Endothelial cell of umbilical vein (primary cell): Measurements from ENCODE around the gene PLEKHA8. TPM values are rescaled to one million over a fixed set of nuclear protein-coding genes. Genes with fewer than 3 reads are reported as not detected.

Experiments
- BruUV-seq: library from RNA; stranded (reverse); fragments of 400-500 nt; replicated peaks from 2 replicates; lab custom pipeline; 2021; lab: Mats Ljungman, UMichigan
- CTCF ChIA-PET: fragments of 300-600, 350-600 bp; sonication (Branson Sonifier 250); formaldehyde crosslinking; loops from one replicate; lab custom pipeline; 2021; ENCODE audit warnings: antibody characterized with exemption, inconsistent platforms; lab: Charles Lee
- POLR2A ChIA-PET: fragments of 300-600, 350-600 bp; sonication (Branson Sonifier 250); formaldehyde crosslinking; loops from one replicate; lab custom pipeline; 2021; ENCODE audit warnings: antibody characterized with exemption, inconsistent platforms; lab: Charles Lee
- DNase-seq: peaks from one replicate; pipeline ENCODE4 v3.0.0-alpha.2; 2011; ENCODE audit warnings: low read depth, low spot score
- FAIRE-seq: peaks from 2 replicates; lab custom pipeline; 2011; peaks lifted over from hg19 to GRCh38; lab: Jason Lieb, UNC
- H2AFZ ChIP-seq: 2 replicates; pipeline ENCODE4 v1.6.0; 2012; ENCODE audit warnings: low read depth, low read length, control low read depth, inconsistent platforms
- H3K27ac ChIP-seq: 2 replicates; pipeline ENCODE4 v1.5.1; 2011; ENCODE audit warnings: low read depth, mild to moderate bottlenecking, control low read depth, low read length, moderate library complexity; ENCODE audit not compliant: insufficient read depth
- H3K27me3 ChIP-seq, 2 experiments: 2 replicates each; pipeline versions ENCODE4 v1.6.0 to v1.6.1; 2011; ENCODE audit warnings: low read length in 2 of 2, mixed read lengths in 1 of 2; ENCODE audit not compliant: control insufficient read depth in 2 of 2, insufficient read depth in 2 of 2
- H3K36me3 ChIP-seq, 2 experiments: 2 replicates in 1 of 2; 3 replicates in 1 of 2; pipeline ENCODE4 v1.5.1; 2011; ENCODE audit warnings: low read length in 2 of 2, mild to moderate bottlenecking in 1 of 2, moderate library complexity in 1 of 2; ENCODE audit not compliant: control insufficient read depth in 2 of 2, insufficient read depth in 2 of 2; ENCODE audit errors: extremely low read depth in 1 of 2
- H3K4me1 ChIP-seq: 3 replicates; pipeline ENCODE4 v1.5.1; 2011; ENCODE audit warnings: mild to moderate bottlenecking, low read length; ENCODE audit not compliant: control insufficient read depth, insufficient read depth; ENCODE audit errors: extremely low read depth
- H3K4me2 ChIP-seq: 2 replicates; pipeline ENCODE4 v1.6.1; 2011; ENCODE audit warnings: low read length, control low read depth, mixed read lengths; ENCODE audit not compliant: insufficient read depth
- H3K4me3 ChIP-seq, 3 experiments: fragments of 200-600 bp in 1 of 3; sonication (generic), shearing (Covaris generic) in 1 of 3; replicated peaks in 1 of 3; 2 replicates each; pipeline ENCODE4 v1.5.1; 2011 to 2016; ENCODE audit warnings: control low read depth in 3 of 3, low read length in 3 of 3, mild to moderate bottlenecking in 2 of 3, inconsistent platforms in 1 of 3, low read depth in 1 of 3, moderate library complexity in 1 of 3; ENCODE audit not compliant: insufficient read depth in 1 of 3
- H3K79me2 ChIP-seq: 2 replicates; pipeline ENCODE4 v1.6.0; 2012; ENCODE audit warnings: low read length, inconsistent platforms; ENCODE audit not compliant: control insufficient read depth, insufficient read depth
- H3K9ac ChIP-seq: replicated peaks from 2 replicates; pipeline ENCODE3; 2011; ENCODE audit warnings: low read length, control low read depth; ENCODE audit not compliant: insufficient read depth; ENCODE audit errors: extremely low read depth
- H3K9me1 ChIP-seq: replicated peaks from 3 replicates; pipeline ENCODE4 v1.6.0; 2011; ENCODE audit warnings: mild to moderate bottlenecking, low read length; ENCODE audit not compliant: control insufficient read depth, insufficient read depth; ENCODE audit errors: extremely low read depth
- H3K9me3 ChIP-seq: replicated peaks from 2 replicates; pipeline ENCODE4 v1.5.1; 2012; ENCODE audit warnings: low read length, inconsistent platforms; ENCODE audit not compliant: control insufficient read depth, insufficient read depth
- H4K20me1 ChIP-seq: replicated peaks from 2 replicates; pipeline ENCODE3; 2011; ENCODE audit warnings: mild to moderate bottlenecking, low read length; ENCODE audit not compliant: control insufficient read depth, insufficient read depth; ENCODE audit errors: extremely low read depth
- CTCF ChIP-seq, 2 donors: IDR thresholded peaks; 1 replicate in 1 of 2; 2 replicates in 1 of 2; pipeline ENCODE4 v1.5.1; 2011; ENCODE audit warnings: low read length in 2 of 2, mild to moderate bottlenecking in 2 of 2, moderate library complexity in 2 of 2, control low read depth in 1 of 2, inconsistent platforms in 1 of 2, low read depth in 1 of 2; ENCODE audit not compliant: insufficient read depth in 1 of 2; ENCODE audit errors: extremely low read depth in 1 of 2
- EZH2 ChIP-seq: IDR thresholded peaks from 2 replicates; pipeline ENCODE4 v1.6.1; 2012; ENCODE audit warnings: borderline replicate concordance, low read depth, mild to moderate bottlenecking, moderate library complexity, low read length, inconsistent platforms; ENCODE audit not compliant: severe bottlenecking
- GATA2 ChIP-seq: IDR thresholded peaks from 2 replicates; pipeline ENCODE4 v1.7.0; 2011; ENCODE audit warnings: low read depth, mild to moderate bottlenecking, moderate library complexity, mixed read lengths, low read length; ENCODE audit not compliant: insufficient read length, insufficient read depth
- JUN ChIP-seq: IDR thresholded peaks from 2 replicates; pipeline ENCODE4 v1.6.1; 2011; ENCODE audit warnings: borderline replicate concordance, low read depth; ENCODE audit not compliant: insufficient read length, insufficient read depth
- MAX ChIP-seq: IDR thresholded peaks from 2 replicates; pipeline ENCODE4 v1.6.1; 2011; ENCODE audit not compliant: insufficient read depth, insufficient read length
- MYC ChIP-seq: IDR thresholded peaks from one replicate; pipeline ENCODE4 v1.6.1; 2011; ENCODE audit warnings: mild to moderate bottlenecking, low read depth, low read length
- dilution Hi-C: fragments of 300-500 bp; cut with MboI; formaldehyde crosslinking; loops from one replicate; pipeline ENCODE4 v1.15.0; 2019; ENCODE audit warnings: low sequenced_read_pairs; ENCODE audit not compliant: extremely low pct_ligation_motif_present
- intact Hi-C: fragments of 100-400 bp; cut with micrococcal nuclease; formaldehyde crosslinking; loops from one replicate; pipeline ENCODE4 v1.10.0; 2022
- polyA plus RNA-seq, 4 experiments: library from polyadenylated mRNA; depleted of rRNA in 3 of 4; stranded (reverse) in 3 of 4; unstranded in 1 of 4; fragments of >200 nt; gene quantifications; 2 replicates each; pipeline versions ENCODE4 v1.2.1 to v1.2.3, GENCODE V29; 2011 to 2012; ENCODE audit warnings: missing spikeins in 1 of 4
- total RNA-seq: library from RNA; stranded (reverse); gene quantifications from 2 replicates; pipeline ENCODE4 v1.2.3, GENCODE V29; 2021

PLEKHA8 gene
- total and polyA plus RNA-seq, 2 donors (not counting 3 experiments of a cell fraction or from before 2014, with no cell fraction given), result 4.5 to 19.8 TPM

- no peak overlapping the region for H3K4me3 ChIP-seq
- CTCF ChIA-PET, result no interaction called here
Observed at GRCh38 chr7:30080818-30081217, 52.6 kb downstream of the PLEKHA8 start.

More at GRCh38 chr7:30080818-30081217, 52.6 kb downstream of the PLEKHA8 start:
- peaks cover 0 to 8% of the 10 kb centered on the region in 2 experiments for H3K36me3 ChIP-seq
- no peak overlapping the region for H3K9ac ChIP-seq
- POLR2A ChIA-PET, result no interaction called here
- H2AFZ ChIP-seq, result no peak overlapping the region
- no peaks in the 10 kb centered on the region for H3K9me1 ChIP-seq
- no peak for TF ChIP-seq GATA2
- TF ChIP-seq MYC, result no peak
- TF ChIP-seq EZH2, result no peak
- no peak for TF ChIP-seq CTCF (IDR thresholded peaks at IDR 0.05; ENCODE audit: extremely low read depth in 1 of 2, insufficient read depth in 1 of 2, low read depth in 1 of 2, low read length in 2 of 2)
- no peak for TF ChIP-seq MAX
- TF ChIP-seq JUN, result no peak
- H3K4me1 ChIP-seq, result no peaks in the 10 kb centered on the region
- no peaks in the 10 kb centered on the region for H3K79me2 ChIP-seq
- no peak overlapping the region for H3K4me2 ChIP-seq
- H3K27me3 ChIP-seq, result no peaks in the 10 kb centered on the region
- dilution Hi-C loops (no loop called here), intact Hi-C loops (no loop called here)
- BruUV-seq, result no TSS peak
- H3K27ac ChIP-seq, result no peak overlapping the region
- no peak for DNase-seq
- H4K20me1 ChIP-seq, result no peaks in the 10 kb centered on the region
- H3K9me3 ChIP-seq, result no peaks in the 10 kb centered on the region
- no peak for FAIRE-seq
